Astrocyte of the hippocampus (primary cell): ENCODE results near the gene SLC24A3.
"Not testable (repeated sequence)": the region's sequence is repeated elsewhere in the genome, so short reads cannot be mapped to it uniquely, and the experiment has no call there.

ENCODE experiments used
- DNase-seq: peaks from one replicate; pipeline ENCODE4 v3.0.0; 2011; ENCODE audit warnings: low read depth, low spot score

Gene SLC24A3

GRCh38 chr20:19625426-19625825 is 413.0 kb downstream of the SLC24A3 start:
- DNase-seq, result no peak

GRCh38 chr20:19626896-19627295 is 414.5 kb downstream of the SLC24A3 start:
- DNase-seq, result no peak

GRCh38 chr20:19628570-19629134 is 416.2 kb downstream of the SLC24A3 start:
- peak; percentile 77 for DNase-seq

- DNase-seq, result no peak
These were observed 419.0 kb downstream of the SLC24A3 start for GRCh38 chr20:19631410-19631809.

- no peak for DNase-seq
These were observed 421.5 kb downstream of the SLC24A3 start for GRCh38 chr20:19633985-19634384.

GRCh38 chr20:19639471-19640045 is 427.1 kb downstream of the SLC24A3 start:
- DNase-seq, result not testable (repeated sequence)

- no peak for DNase-seq
These were observed 430.4 kb downstream of the SLC24A3 start for GRCh38 chr20:19642860-19643259.

GRCh38 chr20:19644085-19644484 is 431.6 kb downstream of the SLC24A3 start:
- DNase-seq, result no peak

GRCh38 chr20:19646963-19647362 is 434.5 kb downstream of the SLC24A3 start:
- DNase-seq, result no peak

GRCh38 chr20:19648024-19648423 is 435.6 kb downstream of the SLC24A3 start:
- no peak for DNase-seq

GRCh38 chr20:19649041-19649440 is 436.6 kb downstream of the SLC24A3 start:
- DNase-seq, result no peak

- no peak for DNase-seq
These were observed 440.2 kb downstream of the SLC24A3 start for GRCh38 chr20:19652591-19653026.

- DNase-seq, result no peak
These were observed 440.9 kb downstream of the SLC24A3 start for GRCh38 chr20:19653327-19653726.

GRCh38 chr20:19654921-19655320 is 442.5 kb downstream of the SLC24A3 start:
- no peak for DNase-seq

GRCh38 chr20:19658137-19658536 is 445.7 kb downstream of the SLC24A3 start:
- DNase-seq, result no peak

GRCh38 chr20:19659448-19659847 is 447.0 kb downstream of the SLC24A3 start:
- no peak for DNase-seq

- no peak for DNase-seq
These were observed 448.5 kb downstream of the SLC24A3 start for GRCh38 chr20:19660808-19661378.

GRCh38 chr20:19661717-19662636 is 449.5 kb downstream of the SLC24A3 start:
- DNase-seq, result peak; percentile 79

- DNase-seq, result no peak
These were observed 450.2 kb downstream of the SLC24A3 start for GRCh38 chr20:19662637-19662995.

- no peak for DNase-seq
These were observed 456.0 kb downstream of the SLC24A3 start for GRCh38 chr20:19668418-19668817.

GRCh38 chr20:19670829-19671228 is 458.4 kb downstream of the SLC24A3 start:
- DNase-seq, result no peak

GRCh38 chr20:19671374-19671773 is 458.9 kb downstream of the SLC24A3 start:
- no peak for DNase-seq
